HEK293 (cell line): ENCODE data around the gene NCK1.

Experiments used
- CTCF ChIA-PET: fragments of 350-600 bp; formaldehyde crosslinking; extraction: SDS; loops from one replicate; lab custom pipeline; 2021; ENCODE audit warnings: antibody characterized with exemption; lab: Yijun Ruan, JAX
- POLR2A ChIA-PET: fragments of 300-600 bp; formaldehyde crosslinking; extraction: SDS; loops from one replicate; lab custom pipeline; 2020; ENCODE audit warnings: antibody characterized with exemption, inconsistent platforms; lab: Yijun Ruan, JAX
- H3K27ac ChIP-seq: fragments of 200-500 bp; sonication (Bioruptor generic); 2 replicates; pipeline ENCODE4 v1.5.1; 2014; ENCODE audit warnings: low read depth, low read length, control low read depth, inconsistent platforms; ENCODE audit errors: extremely low read depth
- H3K36me3 ChIP-seq, 2 experiments: fragments of 200-500 bp in 1 of 2; sonication (Bioruptor generic) in 1 of 2; 1 replicate in 1 of 2; 2 replicates in 1 of 2; pipeline ENCODE4 v1.5.1; 2014 to 2017; ENCODE audit warnings: inconsistent platforms in 2 of 2, low read length in 2 of 2; ENCODE audit not compliant: control insufficient read depth in 2 of 2, insufficient read depth in 1 of 2
- H3K4me1 ChIP-seq: fragments of 200-500 bp; sonication (Bioruptor generic); 2 replicates; pipeline ENCODE4 v1.5.1; 2014; ENCODE audit warnings: mild to moderate bottlenecking, low read length, inconsistent platforms; ENCODE audit not compliant: control insufficient read depth, insufficient read depth
- H3K4me3 ChIP-seq: 2 replicates; pipeline ENCODE4 v1.5.1; 2011; ENCODE audit warnings: low read depth, mild to moderate bottlenecking, control low read depth, low read length, moderate library complexity
- H3K9me3 ChIP-seq: fragments of 200-500 bp; sonication (Bioruptor generic); 2 replicates; pipeline ENCODE4 v1.5.1; 2014; ENCODE audit warnings: low read depth, low read length, inconsistent platforms; ENCODE audit not compliant: control insufficient read depth, insufficient read depth
- BCL11B ChIP-seq: fragments of 450-650 bp; formaldehyde crosslinking; IDR thresholded peaks from 2 replicates; pipeline ENCODE4 v1.5.1; 2016; ENCODE audit warnings: low read depth, missing biosample characterization, missing genetic modification characterization
- ELK4 ChIP-seq: IDR thresholded peaks from 2 replicates; pipeline ENCODE4 v1.6.1; 2011; ENCODE audit warnings: mild to moderate bottlenecking, low read depth, low read length, borderline replicate concordance
- KLF10 ChIP-seq: fragments of 450-650 bp; IDR thresholded peaks from 2 replicates; pipeline ENCODE4 v1.5.1; 2018; ENCODE audit warnings: missing biosample characterization, mild to moderate bottlenecking, missing genetic modification characterization
- OVOL3 ChIP-seq: fragments of 450-650 bp; formaldehyde crosslinking; IDR thresholded peaks from 2 replicates; pipeline ENCODE4 v1.5.1; 2016; ENCODE audit warnings: missing biosample characterization, missing genetic modification characterization
- SCRT2 ChIP-seq: fragments of 450-650 bp; formaldehyde crosslinking; IDR thresholded peaks from 2 replicates; pipeline ENCODE4 v1.5.1; 2016; ENCODE audit warnings: missing biosample characterization, missing genetic modification characterization
- TCF7L2 ChIP-seq: IDR thresholded peaks from 2 replicates; pipeline ENCODE4 v1.6.1; 2011; ENCODE audit warnings: low read depth, mild to moderate bottlenecking, inconsistent platforms, low read length, moderate library complexity, borderline replicate concordance
- TSHZ1 ChIP-seq: fragments of 450-650 bp; formaldehyde crosslinking; IDR thresholded peaks from 2 replicates; pipeline ENCODE4 v1.5.1; 2016; ENCODE audit warnings: missing biosample characterization, missing genetic modification characterization, borderline replicate concordance
- ZNF10 ChIP-seq: fragments of 450-650 bp; formaldehyde crosslinking; IDR thresholded peaks from 2 replicates; pipeline ENCODE4 v1.5.1; 2017; ENCODE audit warnings: missing biosample characterization, missing genetic modification characterization
- ZNF16 ChIP-seq: fragments of 450-650 bp; formaldehyde crosslinking; IDR thresholded peaks from 2 replicates; pipeline ENCODE4 v1.5.1; 2016; ENCODE audit warnings: low read depth, missing biosample characterization, missing genetic modification characterization
- ZNF18 ChIP-seq: fragments of 450-650 bp; formaldehyde crosslinking; IDR thresholded peaks from 2 replicates; pipeline ENCODE4 v1.5.1; 2016; ENCODE audit warnings: missing biosample characterization, missing genetic modification characterization
- ZNF23 ChIP-seq: fragments of 450-650 bp; formaldehyde crosslinking; IDR thresholded peaks from 2 replicates; pipeline ENCODE4 v1.5.1; 2016; ENCODE audit warnings: missing biosample characterization, missing genetic modification characterization, borderline replicate concordance
- ZNF324 ChIP-seq: fragments of 450-650 bp; formaldehyde crosslinking; IDR thresholded peaks from 2 replicates; pipeline ENCODE4 v1.5.1; 2016; ENCODE audit warnings: missing biosample characterization, missing genetic modification characterization
- ZNF398 ChIP-seq: fragments of 450-650 bp; formaldehyde crosslinking; IDR thresholded peaks from 2 replicates; pipeline ENCODE4 v1.5.1; 2017; ENCODE audit warnings: missing biosample characterization, missing genetic modification characterization
- ZNF529 ChIP-seq: fragments of 450-650 bp; formaldehyde crosslinking; IDR thresholded peaks from 2 replicates; pipeline ENCODE4 v1.5.1; 2017; ENCODE audit warnings: missing genetic modification characterization, missing biosample characterization; ENCODE audit not compliant: insufficient replicate concordance
- ZNF623 ChIP-seq: fragments of 450-650 bp; formaldehyde crosslinking; IDR thresholded peaks from 2 replicates; pipeline ENCODE4 v1.5.1; 2016; ENCODE audit warnings: missing biosample characterization, missing genetic modification characterization
- ZNF624 ChIP-seq: fragments of 450-650 bp; formaldehyde crosslinking; IDR thresholded peaks from 2 replicates; pipeline ENCODE4 v1.5.1; 2017; ENCODE audit warnings: missing biosample characterization, missing genetic modification characterization
- ZXDB ChIP-seq: fragments of 450-650 bp; formaldehyde crosslinking; IDR thresholded peaks from 2 replicates; pipeline ENCODE4 v1.5.1; 2016; ENCODE audit warnings: missing biosample characterization, missing genetic modification characterization

NCK1 gene

GRCh38 chr3:136916223-136916622 is 54.2 kb downstream of the NCK1 start:
- Histone ChIP-seq H3K36me3 (no peaks in the 10 kb centered on the region), H3K9me3 (no peaks in the 10 kb centered on the region)
- CTCF ChIA-PET = interaction anchor here (0.6 kb wide), 1 partner anchor 38 kb away, joined by 3 read pairs; no protein-coding TSS in a partner anchor
- POLR2A ChIA-PET = no interaction called here
- TF ChIP-seq BCL11B (tag by site-specific recombination) (no peak), ZNF623 (no peak), OVOL3 (tag by site-specific recombination) (no peak), ZNF529 (tag by site-specific recombination) (no peak), TCF7L2 (no peak), ZNF18 (tag by site-specific recombination) (no peak), KLF10 (tag by site-specific recombination) (no peak), ZNF324 (tag by site-specific recombination) (no peak), ZNF23 (tag by site-specific recombination) (no peak), ZNF398 (tag by site-specific recombination) (no peak), ZNF624 (tag by site-specific recombination) (no peak), TSHZ1 (tag by site-specific recombination) (no peak), ZNF16 (tag by site-specific recombination) (no peak), ZXDB (tag by site-specific recombination) (no peak), ELK4 (no peak), ZNF10 (tag by site-specific recombination) (no peak), SCRT2 (tag by site-specific recombination) (no peak)
- TF ChIP-seq, all 188 proteins: peak for 0
- Histone ChIP-seq H3K4me3 (no peak overlapping the region), H3K4me1 (no peaks in the 10 kb centered on the region), H3K27ac (no peak overlapping the region)
